ENCODE measurements around the gene BLMH. TPM values are rescaled to one million over a fixed set of nuclear protein-coding genes. Genes with fewer than 3 reads are reported as not detected.

The BLMH gene
- total and polyA plus RNA-seq, 9 of the 15 experiments (the other 6 are each of a cell fraction or from before 2014, with no cell fraction given): 26.0 to 118 (median 67.3) TPM

DNA sequence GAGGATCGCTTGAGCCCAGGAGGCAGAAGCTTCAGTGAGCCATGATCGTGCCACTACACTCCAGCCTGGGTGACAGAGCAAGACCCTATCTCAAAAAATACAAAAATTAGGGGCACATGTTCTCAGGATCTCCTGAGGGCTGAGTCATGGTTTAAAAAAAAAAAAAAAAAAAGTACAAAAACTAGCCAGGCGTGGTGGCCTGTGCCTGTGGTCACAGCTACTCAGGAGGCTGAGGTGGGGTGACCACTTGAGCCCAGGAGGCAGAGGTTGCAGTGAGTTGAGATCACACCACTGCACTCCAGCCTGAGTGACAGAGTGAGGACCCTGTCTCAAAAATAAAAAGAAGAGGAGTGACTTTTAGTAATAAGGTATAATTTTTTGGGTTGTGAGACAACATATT is 16.9 kb downstream of the BLMH start:
- H3K27me3 ChIP-seq (ENCODE audit: control insufficient read depth in 2 of 2, insufficient read depth in 2 of 2, low read length in 2 of 2): no peaks in the 10 kb centered on the region
- CTCF ChIA-PET (ENCODE audit: low intra/inter-chr PET ratio): no interaction called here
- in situ Hi-C loops (cut with MboI): loop anchor here (10.0 kb wide), 1 partner anchor 160 kb away; the partner anchor contains the start of gene NSRP1
- intact Hi-C loops (cut with micrococcal nuclease): loop anchor here (5.0 to 10.0 kb wide), 2 partner anchors 60 to 148 kb away; partner anchors contain the start of gene TMIGD1
- H3K4me3 ChIP-seq: no peak overlapping the region
- TF ChIP-seq ZBTB1 (CRISPR knock-in tag; IDR thresholded peaks at IDR 0.05; ENCODE audit: borderline replicate concordance, low read depth) (no peak), ZFP30 (CRISPR knock-in tag; IDR thresholded peaks at IDR 0.05; ENCODE audit: borderline replicate concordance) (no peak), ZNF184 (CRISPR knock-in tag; IDR thresholded peaks at IDR 0.05) (no peak), ZSCAN32 (CRISPR knock-in tag; IDR thresholded peaks at IDR 0.05) (no peak), HDAC1 (IDR thresholded peaks at IDR 0.05) (no peak), ZNF830 (CRISPR knock-in tag; IDR thresholded peaks at IDR 0.05) (no peak), RBM17 (IDR thresholded peaks at IDR 0.05; ENCODE audit: borderline replicate concordance, low read depth, low read length) (no peak), NFIC (IDR thresholded peaks at IDR 0.05) (no peak), MEIS2 (IDR thresholded peaks at IDR 0.05; ENCODE audit: partially characterized antibody) (no peak), E2F3 (CRISPR knock-in tag; IDR thresholded peaks at IDR 0.05) (no peak), SIN3A (IDR thresholded peaks at IDR 0.05; ENCODE audit: borderline replicate concordance in 2 of 2, control insufficient read depth in 1 of 2, low read depth in 2 of 2, low read length in 2 of 2) (no peak), ZNF124 (CRISPR knock-in tag; IDR thresholded peaks at IDR 0.05) (no peak), NUFIP1 (IDR thresholded peaks at IDR 0.05; ENCODE audit: partially characterized antibody) (no peak), DPF2 (IDR thresholded peaks at IDR 0.05) (no peak), DDX20 (tag; IDR thresholded peaks at IDR 0.05; ENCODE audit: low read depth) (no peak)
- TF ChIP-seq, protein P1, sequence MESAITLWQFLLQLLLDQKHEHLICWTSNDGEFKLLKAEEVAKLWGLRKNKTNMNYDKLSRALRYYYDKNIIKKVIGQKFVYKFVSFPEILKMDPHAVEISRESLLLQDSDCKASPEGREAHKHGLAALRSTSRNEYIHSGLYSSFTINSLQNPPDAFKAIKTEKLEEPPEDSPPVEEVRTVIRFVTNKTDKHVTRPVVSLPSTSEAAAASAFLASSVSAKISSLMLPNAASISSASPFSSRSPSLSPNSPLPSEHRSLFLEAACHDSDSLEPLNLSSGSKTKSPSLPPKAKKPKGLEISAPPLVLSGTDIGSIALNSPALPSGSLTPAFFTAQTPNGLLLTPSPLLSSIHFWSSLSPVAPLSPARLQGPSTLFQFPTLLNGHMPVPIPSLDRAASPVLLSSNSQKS (CRISPR knock-in tag; IDR thresholded peaks at IDR 0.05): no peak
- TF ChIP-seq, protein P2, sequence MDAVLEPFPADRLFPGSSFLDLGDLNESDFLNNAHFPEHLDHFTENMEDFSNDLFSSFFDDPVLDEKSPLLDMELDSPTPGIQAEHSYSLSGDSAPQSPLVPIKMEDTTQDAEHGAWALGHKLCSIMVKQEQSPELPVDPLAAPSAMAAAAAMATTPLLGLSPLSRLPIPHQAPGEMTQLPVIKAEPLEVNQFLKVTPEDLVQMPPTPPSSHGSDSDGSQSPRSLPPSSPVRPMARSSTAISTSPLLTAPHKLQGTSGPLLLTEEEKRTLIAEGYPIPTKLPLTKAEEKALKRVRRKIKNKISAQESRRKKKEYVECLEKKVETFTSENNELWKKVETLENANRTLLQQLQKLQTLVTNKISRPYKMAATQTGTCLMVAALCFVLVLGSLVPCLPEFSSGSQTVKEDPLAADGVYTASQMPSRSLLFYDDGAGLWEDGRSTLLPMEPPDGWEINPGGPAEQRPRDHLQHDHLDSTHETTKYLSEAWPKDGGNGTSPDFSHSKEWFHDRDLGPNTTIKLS (IDR thresholded peaks at IDR 0.05; ENCODE audit: borderline replicate concordance, low read depth): no peak
- TF ChIP-seq, protein P3, sequence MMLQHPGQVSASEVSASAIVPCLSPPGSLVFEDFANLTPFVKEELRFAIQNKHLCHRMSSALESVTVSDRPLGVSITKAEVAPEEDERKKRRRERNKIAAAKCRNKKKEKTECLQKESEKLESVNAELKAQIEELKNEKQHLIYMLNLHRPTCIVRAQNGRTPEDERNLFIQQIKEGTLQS (IDR thresholded peaks at IDR 0.05): no peak
- TF ChIP-seq, protein P3 (CRISPR knock-in tag; conservative IDR thresholded peaks at IDR 0.05): no peak
- TF ChIP-seq, protein P4, sequence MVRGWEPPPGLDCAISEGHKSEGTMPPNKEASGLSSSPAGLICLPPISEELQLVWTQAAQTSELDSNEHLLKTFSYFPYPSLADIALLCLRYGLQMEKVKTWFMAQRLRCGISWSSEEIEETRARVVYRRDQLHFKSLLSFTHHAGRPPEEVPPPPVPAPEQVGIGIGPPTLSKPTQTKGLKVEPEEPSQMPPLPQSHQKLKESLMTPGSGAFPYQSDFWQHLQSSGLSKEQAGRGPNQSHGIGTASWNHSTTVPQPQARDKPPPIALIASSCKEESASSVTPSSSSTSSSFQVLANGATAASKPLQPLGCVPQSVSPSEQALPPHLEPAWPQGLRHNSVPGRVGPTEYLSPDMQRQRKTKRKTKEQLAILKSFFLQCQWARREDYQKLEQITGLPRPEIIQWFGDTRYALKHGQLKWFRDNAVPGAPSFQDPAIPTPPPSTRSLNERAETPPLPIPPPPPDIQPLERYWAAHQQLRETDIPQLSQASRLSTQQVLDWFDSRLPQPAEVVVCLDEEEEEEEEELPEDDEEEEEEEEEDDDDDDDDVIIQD (CRISPR knock-in tag; IDR thresholded peaks at IDR 0.05): no peak
- H3K9me3 ChIP-seq (replicated peaks; ENCODE audit: control insufficient read depth, insufficient read depth, low read depth, low read length): no peaks in the 10 kb centered on the region
- no peak overlapping the region for H3K9ac ChIP-seq (ENCODE audit: insufficient read depth in 1 of 2, low read depth in 2 of 2, low read length in 2 of 2)
- no peak overlapping the region for H3K4me2 ChIP-seq (ENCODE audit: insufficient read depth, low read length)
- no peak overlapping the region for H3K27ac ChIP-seq (ENCODE audit: extremely low read depth, low read depth, low read length)
- no peaks in the 10 kb centered on the region for H3K9me1 ChIP-seq (ENCODE audit: control insufficient read depth, insufficient read depth, low read length)
- no TSS peak for BruUV-seq (replicated peaks)
- WGBS (ENCODE audit: insufficient coverage, low coverage, missing lambda C conversion rate): 87% methylated on average over 3 of the region's 3 CpGs
- H3K79me2 ChIP-seq (ENCODE audit: control insufficient read depth, insufficient read depth, low read length): no peaks in the 10 kb centered on the region
- H4K20me1 ChIP-seq (replicated peaks; ENCODE audit: control insufficient read depth, insufficient read depth, low read length): no peaks in the 10 kb centered on the region
- ATAC-seq (no peak), DNase-seq (ENCODE audit: extremely low read depth in 1 of 4, low spot score in 3 of 4) (no peak), FAIRE-seq (no peak)
- H3K36me3 ChIP-seq (ENCODE audit: control insufficient read depth, insufficient read depth, low read length): peaks cover 88% of the 10 kb centered on the region
- H3K4me1 ChIP-seq (replicated peaks in 1 of 2; ENCODE audit: control insufficient read depth in 2 of 2, insufficient read depth in 2 of 2, low read length in 2 of 2): no peaks in the 10 kb centered on the region
- POLR2A ChIA-PET: interaction anchor here (0.8 to 1.2 kb wide), 3 partner anchors 30 to 48 kb away, joined by 3 to 4 read pairs (median 4); no protein-coding TSS in a partner anchor
- H2AFZ ChIP-seq (ENCODE audit: low read depth, low read length): no peak overlapping the region

All from K562 (cell line).